B cell (primary cell): ENCODE measurements around the gene PTPRG. TPM values are rescaled to one million over a fixed set of nuclear protein-coding genes. Genes with fewer than 3 reads are reported as not detected.

Experiments used
- ATAC-seq: fragments of 200-7000 bp; cut with Tn5 transposase; one replicate; pipeline ENCODE4 v1.10.0; 2021; ENCODE audit warnings: low read depth, mild to moderate bottlenecking, moderate number of reproducible peaks, moderate library complexity
- CTCF ChIA-PET: fragments of 350-600 bp; sonication (Branson Sonifier 250); formaldehyde crosslinking; loops from one replicate; lab custom pipeline; 2021; ENCODE audit warnings: antibody characterized with exemption, inconsistent platforms; lab: Charles Lee
- POLR2A ChIA-PET: fragments of 350-600 bp; sonication (Branson Sonifier 250); formaldehyde crosslinking; loops from one replicate; lab custom pipeline; 2021; ENCODE audit warnings: antibody characterized with exemption; lab: Charles Lee
- DNase-seq: peaks from one replicate; pipeline ENCODE4 v3.0.0; 2013
- H2AFZ ChIP-seq: 2 replicates; pipeline ENCODE4 v1.6.1; 2012; ENCODE audit warnings: mild to moderate bottlenecking, low read depth, low read length; ENCODE audit not compliant: insufficient read depth, poor library complexity, severe bottlenecking
- H3K27ac ChIP-seq, 2 donors: 1 replicate in 1 of 2; 2 replicates in 1 of 2; pipeline ENCODE4 v1.5.1; 2012 to 2013; ENCODE audit warnings: low read length in 2 of 2, mild to moderate bottlenecking in 2 of 2, moderate library complexity in 1 of 2
- H3K27me3 ChIP-seq, 4 experiments: fragments of 200-600 bp in 1 of 4; sonication (generic) in 1 of 4; replicated peaks in 1 of 4; 1 replicate in 2 of 4; 2 replicates in 2 of 4; pipeline versions ENCODE4 v1.6.1 to v1.7.0; 2013 to 2016; ENCODE audit warnings: low read length in 3 of 4, mild to moderate bottlenecking in 2 of 4, mixed read lengths in 1 of 4, moderate library complexity in 1 of 4; ENCODE audit not compliant: insufficient read depth in 4 of 4, control insufficient read depth in 3 of 4; ENCODE audit errors: control extremely low read depth in 1 of 4
- H3K36me3 ChIP-seq, 2 experiments: replicated peaks in 1 of 2; 1 replicate in 1 of 2; 2 replicates in 1 of 2; pipeline versions ENCODE4 v1.6.1 to v1.7.1; 2013; ENCODE audit warnings: low read length in 1 of 2; ENCODE audit not compliant: insufficient read depth in 2 of 2, control insufficient read depth in 1 of 2; ENCODE audit errors: control extremely low read depth in 1 of 2, extremely low read depth in 1 of 2
- H3K4me1 ChIP-seq, 2 donors: fragments of 200-600 bp in 1 of 2; sonication (generic) in 1 of 2; 1 replicate in 1 of 2; 2 replicates in 1 of 2; pipeline versions ENCODE4 v1.5.1 to v1.6.1; 2013 to 2017; ENCODE audit warnings: low read length in 2 of 2; ENCODE audit not compliant: control insufficient read depth in 2 of 2, insufficient read depth in 2 of 2
- H3K4me2 ChIP-seq: replicated peaks from 2 replicates; pipeline ENCODE3; 2012; ENCODE audit warnings: mild to moderate bottlenecking, low read depth, low read length; ENCODE audit not compliant: poor library complexity, severe bottlenecking
- H3K4me3 ChIP-seq, 5 experiments: fragments of 200-600 bp in 1 of 5; sonication (generic) in 1 of 5; 1 replicate in 3 of 5; 2 replicates in 2 of 5; pipeline versions ENCODE4 v1.5.1 to v1.7.0; 2011 to 2016; ENCODE audit warnings: low read length in 4 of 5, mild to moderate bottlenecking in 4 of 5, low read depth in 2 of 5, control low read depth in 1 of 5, moderate library complexity in 1 of 5; ENCODE audit not compliant: insufficient read depth in 1 of 5; ENCODE audit errors: control extremely low read depth in 1 of 5, extremely low read depth in 1 of 5
- H3K79me2 ChIP-seq: fragments of 200-600 bp; sonication (generic); one replicate; pipeline ENCODE4 v1.6.0; 2016; ENCODE audit warnings: low read length; ENCODE audit not compliant: control insufficient read depth, insufficient read depth
- H3K9ac ChIP-seq: fragments of 200-600 bp; sonication (generic); 2 replicates; pipeline ENCODE4 v1.6.1; 2017; ENCODE audit warnings: mild to moderate bottlenecking, low read length, moderate library complexity
- H3K9me3 ChIP-seq, 3 donors: one replicate each; pipeline versions ENCODE4 v1.6.1 to v1.7.1; 2013; ENCODE audit warnings: low read length in 2 of 3; ENCODE audit not compliant: control insufficient read depth in 2 of 3, insufficient read depth in 1 of 3; ENCODE audit errors: control extremely low read depth in 1 of 3
- H4K20me1 ChIP-seq: 2 replicates; pipeline ENCODE4 v1.6.0; 2012; ENCODE audit warnings: mild to moderate bottlenecking, low read length; ENCODE audit not compliant: insufficient read depth, control insufficient read depth, poor library complexity, severe bottlenecking
- H3K27ac Mint-ChIP-seq: one replicate; pipeline ENCODE4 v1.8.0; 2021; ENCODE audit warnings: mixed read lengths
- H3K27me3 Mint-ChIP-seq: one replicate; pipeline ENCODE4 v1.8.0; 2021; ENCODE audit warnings: mixed read lengths
- H3K4me1 Mint-ChIP-seq: one replicate; pipeline ENCODE4 v1.8.0; 2021; ENCODE audit warnings: mixed read lengths
- H3K4me3 Mint-ChIP-seq: one replicate; pipeline ENCODE4 v1.8.0; 2021; ENCODE audit warnings: mixed read lengths
- H3K9me3 Mint-ChIP-seq: one replicate; pipeline ENCODE4 v1.8.0; 2022; ENCODE audit warnings: mixed read lengths; ENCODE audit not compliant: insufficient read depth
- CTCF ChIP-seq: fragments of 200-600 bp; IDR thresholded peaks from one replicate; pipeline ENCODE4 v1.8.0; 2022; ENCODE audit warnings: antibody characterized with exemption, mild to moderate bottlenecking
- EZH2 ChIP-seq: IDR thresholded peaks from 2 replicates; pipeline ENCODE4 v1.6.1; 2012; ENCODE audit warnings: borderline replicate concordance, low read depth, mild to moderate bottlenecking, moderate library complexity, low read length; ENCODE audit not compliant: insufficient read depth, poor library complexity, severe bottlenecking
- WGBS: methylation state at CpG from one replicate; pipeline ENCODE4 v1.1.5; 2013; ENCODE audit warnings: missing lambda C conversion rate; ENCODE audit not compliant: insufficient coverage; 5-methylcytosine and 5-hydroxymethylcytosine counted together
- intact Hi-C: fragments of 100-400 bp; cut with micrococcal nuclease; formaldehyde crosslinking; loops from one replicate; pipeline ENCODE4 v1.10.0; 2022
- polyA plus RNA-seq: library from polyadenylated mRNA; depleted of rRNA; stranded (reverse); fragments of >200 nt; gene quantifications from 2 replicates; pipeline ENCODE4 v1.2.3, GENCODE V29; 2012
- total RNA-seq, 2 donors: library from RNA; stranded (reverse); fragments of 120-200 nt in 1 of 2; gene quantifications; 1 replicate in 1 of 2; 2 replicates in 1 of 2; pipeline versions ENCODE4 v1.2.3 to v1.2.4, GENCODE V29; 2013 to 2022

Gene PTPRG
- total and polyA plus RNA-seq, 2 donors (not counting 1 experiment from before 2014, with no cell fraction given): 0.12 to 1.3 TPM

GRCh38 chr3:61802772-61803171 is 241.4 kb downstream of the PTPRG start:
- POLR2A ChIA-PET: no interaction called here
- H3K27me3 Mint-ChIP-seq: no peaks in the 10 kb centered on the region
- H3K27ac ChIP-seq: no peak overlapping the region
- no peak overlapping the region for H3K4me2 ChIP-seq
- no peak overlapping the region for H3K4me3 ChIP-seq
- no peak for ATAC-seq
- no peak overlapping the region for H2AFZ ChIP-seq
- H3K4me3 Mint-ChIP-seq: no peak overlapping the region
- H3K4me1 Mint-ChIP-seq: no peaks in the 10 kb centered on the region
- H3K27ac Mint-ChIP-seq: no peak overlapping the region
- intact Hi-C loops: no loop called here
- no peaks in the 10 kb centered on the region for H3K79me2 ChIP-seq
- DNase-seq: no peak
- no peaks in the 10 kb centered on the region for H4K20me1 ChIP-seq
- no peaks in the 10 kb centered on the region for H3K4me1 ChIP-seq
- no peak overlapping the region for H3K9ac ChIP-seq
- peaks cover 0 to 3% (median 0%) of the 10 kb centered on the region in 3 donors for H3K9me3 ChIP-seq
- H3K36me3 ChIP-seq: no peaks in the 10 kb centered on the region
- no peaks in the 10 kb centered on the region for H3K9me3 Mint-ChIP-seq
- H3K27me3 ChIP-seq: no peaks in the 10 kb centered on the region
- WGBS: 100% methylated on average over 1 of the region's 1 CpG
- CTCF ChIA-PET: no interaction called here
- TF ChIP-seq EZH2 (no peak), CTCF (no peak)

- no peak overlapping the region for H3K4me3 ChIP-seq
- Mint-ChIP-seq H3K4me1 (no peaks in the 10 kb centered on the region), H3K27ac (no peak overlapping the region), H3K4me3 (no peak overlapping the region), H3K27me3 (no peaks in the 10 kb centered on the region), H3K9me3 (no peaks in the 10 kb centered on the region)
- no peak for ATAC-seq
- ChIA-PET POLR2A (no interaction called here), CTCF (no interaction called here)
- no peaks in the 10 kb centered on the region for H3K27me3 ChIP-seq
- H3K79me2 ChIP-seq: no peaks in the 10 kb centered on the region
- no CpG with 5 or more reads among the region's 1 CpG for WGBS
- H3K9me3 ChIP-seq: peaks cover 0 to 3% (median 0%) of the 10 kb centered on the region in 3 donors
- no peak for TF ChIP-seq EZH2
- no peak for TF ChIP-seq CTCF
- intact Hi-C loops: no loop called here
- H3K4me2 ChIP-seq: no peak overlapping the region
- no peaks in the 10 kb centered on the region for H3K4me1 ChIP-seq
- no peak overlapping the region for H3K9ac ChIP-seq
- no peaks in the 10 kb centered on the region for H3K36me3 ChIP-seq
- H4K20me1 ChIP-seq: no peaks in the 10 kb centered on the region
- no peak for DNase-seq
- H3K27ac ChIP-seq: no peak overlapping the region
- H2AFZ ChIP-seq: no peak overlapping the region
Observed at GRCh38 chr3:61803983-61804382, 242.6 kb downstream of the PTPRG start.
